ENCODE measurements around the gene TLR4. TPM values are rescaled to one million over a fixed set of nuclear protein-coding genes. Genes with fewer than 3 reads are reported as not detected.

TLR4 gene
- total and polyA plus RNA-seq, 2 experiments from 2014 or later, result 0.06 to 0.17 TPM

DNA sequence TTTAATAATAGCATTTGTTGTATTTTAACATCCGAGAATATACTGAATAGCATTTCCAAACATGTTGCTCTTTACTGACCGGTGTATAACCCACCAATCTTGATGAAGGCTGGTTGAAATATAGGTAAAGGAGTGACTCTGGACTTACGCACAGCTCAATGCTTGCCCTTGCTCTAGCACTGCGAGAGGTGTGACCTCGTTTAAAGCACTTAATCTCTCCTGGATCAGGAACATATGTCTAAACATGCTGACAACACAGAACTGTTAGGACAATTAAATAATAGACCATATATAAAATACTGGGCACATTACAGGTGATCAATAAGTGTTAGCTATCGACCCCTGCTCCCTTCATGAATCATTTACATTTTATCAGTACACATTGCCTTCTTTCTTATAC, 28.3 kb downstream of the TLR4 start:
- Mint-ChIP-seq H3K27me3 (ENCODE audit: insufficient read depth, low read depth, poor library complexity) (no peaks in the 10 kb centered on the region), H3K4me3 (no peak overlapping the region), H3K9me3 (peaks cover 52% of the 10 kb centered on the region), H3K4me1 (no peaks in the 10 kb centered on the region), H3K27ac (no peak overlapping the region), H3K36me3 (ENCODE audit: low read depth) (no peaks in the 10 kb centered on the region; the same call in 2 of the 3 replicates)
- Histone ChIP-seq H2AFZ (no peak overlapping the region), H3K36me3 (ENCODE audit: insufficient read depth) (no peaks in the 10 kb centered on the region), H3K79me2 (replicated peaks; ENCODE audit: insufficient read depth) (no peaks in the 10 kb centered on the region), H3K27ac (ENCODE audit: low read depth) (no peak overlapping the region), H3K4me2 (no peak overlapping the region), H3F3A (replicated peaks; ENCODE audit: low read depth) (no peaks in the 10 kb centered on the region), H3K9me2 (ENCODE audit: insufficient read depth) (no peaks in the 10 kb centered on the region), H3K27me3 (ENCODE audit: insufficient read depth) (no peaks in the 10 kb centered on the region), H3K4me1 (ENCODE audit: insufficient read depth) (no peaks in the 10 kb centered on the region), H4K20me1 (replicated peaks; ENCODE audit: insufficient read depth) (no peaks in the 10 kb centered on the region), H3K4me3 (no peak overlapping the region)
- no peak for ATAC-seq
- no peak for DNase-seq (ENCODE audit: low spot score)
- TF ChIP-seq, protein P1, sequence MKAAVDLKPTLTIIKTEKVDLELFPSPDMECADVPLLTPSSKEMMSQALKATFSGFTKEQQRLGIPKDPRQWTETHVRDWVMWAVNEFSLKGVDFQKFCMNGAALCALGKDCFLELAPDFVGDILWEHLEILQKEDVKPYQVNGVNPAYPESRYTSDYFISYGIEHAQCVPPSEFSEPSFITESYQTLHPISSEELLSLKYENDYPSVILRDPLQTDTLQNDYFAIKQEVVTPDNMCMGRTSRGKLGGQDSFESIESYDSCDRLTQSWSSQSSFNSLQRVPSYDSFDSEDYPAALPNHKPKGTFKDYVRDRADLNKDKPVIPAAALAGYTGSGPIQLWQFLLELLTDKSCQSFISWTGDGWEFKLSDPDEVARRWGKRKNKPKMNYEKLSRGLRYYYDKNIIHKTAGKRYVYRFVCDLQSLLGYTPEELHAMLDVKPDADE (IDR thresholded peaks at IDR 0.05), result no peak
- TF ChIP-seq STAT1 (IDR thresholded peaks at IDR 0.05; ENCODE audit: unreplicated experiment), result no peak
- TF ChIP-seq, protein P2, sequence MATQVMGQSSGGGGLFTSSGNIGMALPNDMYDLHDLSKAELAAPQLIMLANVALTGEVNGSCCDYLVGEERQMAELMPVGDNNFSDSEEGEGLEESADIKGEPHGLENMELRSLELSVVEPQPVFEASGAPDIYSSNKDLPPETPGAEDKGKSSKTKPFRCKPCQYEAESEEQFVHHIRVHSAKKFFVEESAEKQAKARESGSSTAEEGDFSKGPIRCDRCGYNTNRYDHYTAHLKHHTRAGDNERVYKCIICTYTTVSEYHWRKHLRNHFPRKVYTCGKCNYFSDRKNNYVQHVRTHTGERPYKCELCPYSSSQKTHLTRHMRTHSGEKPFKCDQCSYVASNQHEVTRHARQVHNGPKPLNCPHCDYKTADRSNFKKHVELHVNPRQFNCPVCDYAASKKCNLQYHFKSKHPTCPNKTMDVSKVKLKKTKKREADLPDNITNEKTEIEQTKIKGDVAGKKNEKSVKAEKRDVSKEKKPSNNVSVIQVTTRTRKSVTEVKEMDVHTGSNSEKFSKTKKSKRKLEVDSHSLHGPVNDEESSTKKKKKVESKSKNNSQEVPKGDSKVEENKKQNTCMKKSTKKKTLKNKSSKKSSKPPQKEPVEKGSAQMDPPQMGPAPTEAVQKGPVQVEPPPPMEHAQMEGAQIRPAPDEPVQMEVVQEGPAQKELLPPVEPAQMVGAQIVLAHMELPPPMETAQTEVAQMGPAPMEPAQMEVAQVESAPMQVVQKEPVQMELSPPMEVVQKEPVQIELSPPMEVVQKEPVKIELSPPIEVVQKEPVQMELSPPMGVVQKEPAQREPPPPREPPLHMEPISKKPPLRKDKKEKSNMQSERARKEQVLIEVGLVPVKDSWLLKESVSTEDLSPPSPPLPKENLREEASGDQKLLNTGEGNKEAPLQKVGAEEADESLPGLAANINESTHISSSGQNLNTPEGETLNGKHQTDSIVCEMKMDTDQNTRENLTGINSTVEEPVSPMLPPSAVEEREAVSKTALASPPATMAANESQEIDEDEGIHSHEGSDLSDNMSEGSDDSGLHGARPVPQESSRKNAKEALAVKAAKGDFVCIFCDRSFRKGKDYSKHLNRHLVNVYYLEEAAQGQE (IDR thresholded peaks at IDR 0.05; ENCODE audit: unreplicated experiment), result no peak
- no peak for TF ChIP-seq ZNF331 (CRISPR knock-in tag; IDR thresholded peaks at IDR 0.05; ENCODE audit: low read depth)
- TF ChIP-seq POLR2AphosphoS5 (IDR thresholded peaks at IDR 0.05; ENCODE audit: low read depth), result no peak

DNA sequence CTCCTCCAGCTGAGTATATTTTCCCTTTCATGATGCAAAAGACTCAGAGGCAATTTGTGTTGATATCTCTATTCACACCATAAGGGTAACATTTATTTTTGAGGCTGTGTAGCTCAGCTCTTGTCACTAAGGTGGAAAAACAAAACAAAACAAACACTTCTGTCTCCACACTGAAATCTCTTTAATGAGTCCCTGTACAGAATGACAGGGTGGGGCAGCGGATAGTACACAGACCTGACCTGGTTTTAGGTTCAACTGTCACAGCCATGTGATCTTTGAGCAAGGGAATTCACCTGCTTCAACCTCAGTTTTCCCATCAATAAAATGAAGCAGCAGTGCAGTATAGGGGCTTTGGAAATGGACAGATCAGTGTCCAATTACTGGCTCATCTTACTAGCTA, 29.3 kb downstream of the TLR4 start:
- Histone ChIP-seq H3K4me2 (no peak overlapping the region), H2AFZ (no peak overlapping the region), H3K27me3 (ENCODE audit: insufficient read depth) (no peaks in the 10 kb centered on the region), H3F3A (replicated peaks; ENCODE audit: low read depth) (no peaks in the 10 kb centered on the region), H3K36me3 (ENCODE audit: insufficient read depth) (no peaks in the 10 kb centered on the region), H3K27ac (ENCODE audit: low read depth) (no peak overlapping the region), H3K9me2 (ENCODE audit: insufficient read depth) (no peaks in the 10 kb centered on the region), H3K4me1 (ENCODE audit: insufficient read depth) (peaks cover 1% of the 10 kb centered on the region; the same call in 1 of the 2 replicates), H4K20me1 (replicated peaks; ENCODE audit: insufficient read depth) (no peaks in the 10 kb centered on the region), H3K79me2 (replicated peaks; ENCODE audit: insufficient read depth) (no peaks in the 10 kb centered on the region), H3K4me3 (no peak overlapping the region)
- no peaks in the 10 kb centered on the region; the same call in 2 of the 3 replicates for H3K36me3 Mint-ChIP-seq (ENCODE audit: low read depth)
- H3K27ac Mint-ChIP-seq, result no peak overlapping the region
- ATAC-seq (no peak), DNase-seq (ENCODE audit: low spot score) (no peak)
- H3K9me3 Mint-ChIP-seq, result peaks cover 47% of the 10 kb centered on the region
- no peak overlapping the region for H3K4me3 Mint-ChIP-seq
- no peaks in the 10 kb centered on the region for H3K27me3 Mint-ChIP-seq (ENCODE audit: insufficient read depth, low read depth, poor library complexity)
- H3K4me1 Mint-ChIP-seq, result no peaks in the 10 kb centered on the region
- TF ChIP-seq, protein P2 (IDR thresholded peaks at IDR 0.05; ENCODE audit: unreplicated experiment), result no peak
- no peak for TF ChIP-seq ZNF114 (CRISPR knock-in tag; IDR thresholded peaks at IDR 0.05)
- no peak for TF ChIP-seq JUNB (IDR thresholded peaks at IDR 0.05; ENCODE audit: unreplicated experiment)
- TF ChIP-seq ZNF331 (CRISPR knock-in tag; IDR thresholded peaks at IDR 0.05; ENCODE audit: low read depth), result no peak
- no peak for TF ChIP-seq EZH2phosphoT487 (IDR thresholded peaks at IDR 0.05; ENCODE audit: unreplicated experiment)
- TF ChIP-seq STAT1 (IDR thresholded peaks at IDR 0.05; ENCODE audit: unreplicated experiment), result no peak
- TF ChIP-seq, protein P1 (IDR thresholded peaks at IDR 0.05), result no peak
- TF ChIP-seq NANOG (IDR thresholded peaks at IDR 0.05; ENCODE audit: borderline replicate concordance), result no peak
- TF ChIP-seq EZH2 (IDR thresholded peaks at IDR 0.05; ENCODE audit: low read depth, unreplicated experiment), result no peak
- no peak for TF ChIP-seq CREB1 (CRISPR knock-in tag; IDR thresholded peaks at IDR 0.05; ENCODE audit: low read depth)
- TF ChIP-seq, protein P3, sequence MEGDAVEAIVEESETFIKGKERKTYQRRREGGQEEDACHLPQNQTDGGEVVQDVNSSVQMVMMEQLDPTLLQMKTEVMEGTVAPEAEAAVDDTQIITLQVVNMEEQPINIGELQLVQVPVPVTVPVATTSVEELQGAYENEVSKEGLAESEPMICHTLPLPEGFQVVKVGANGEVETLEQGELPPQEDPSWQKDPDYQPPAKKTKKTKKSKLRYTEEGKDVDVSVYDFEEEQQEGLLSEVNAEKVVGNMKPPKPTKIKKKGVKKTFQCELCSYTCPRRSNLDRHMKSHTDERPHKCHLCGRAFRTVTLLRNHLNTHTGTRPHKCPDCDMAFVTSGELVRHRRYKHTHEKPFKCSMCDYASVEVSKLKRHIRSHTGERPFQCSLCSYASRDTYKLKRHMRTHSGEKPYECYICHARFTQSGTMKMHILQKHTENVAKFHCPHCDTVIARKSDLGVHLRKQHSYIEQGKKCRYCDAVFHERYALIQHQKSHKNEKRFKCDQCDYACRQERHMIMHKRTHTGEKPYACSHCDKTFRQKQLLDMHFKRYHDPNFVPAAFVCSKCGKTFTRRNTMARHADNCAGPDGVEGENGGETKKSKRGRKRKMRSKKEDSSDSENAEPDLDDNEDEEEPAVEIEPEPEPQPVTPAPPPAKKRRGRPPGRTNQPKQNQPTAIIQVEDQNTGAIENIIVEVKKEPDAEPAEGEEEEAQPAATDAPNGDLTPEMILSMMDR (conservative IDR thresholded peaks at IDR 0.05; ENCODE audit: low read depth in 2 of 2), result no peak
- TF ChIP-seq POLR2AphosphoS5 (IDR thresholded peaks at IDR 0.05; ENCODE audit: low read depth), result no peak

Data from GM23338 (cell line).